ENCODE measurements around the gene INVS.
"Not testable (repeated sequence)": the region's sequence is repeated elsewhere in the genome, so short reads cannot be mapped to it uniquely, and the experiment has no call there.

INVS gene

GRCh38 chr9:100098887-100099721 is at the start of gene INVS, which contains the start of gene ERP44:
TSS of gene INVS (plus strand) at chr9:100099243. CDS start at chr9:100104522, 5,279 bp downstream.
TSS of gene ERP44 (minus strand) at chr9:100099000. CDS start at chr9:100098840, 160 bp downstream.
- peak; percentile 97 for DNase-seq (ENCODE audit: low read depth)

DNA sequence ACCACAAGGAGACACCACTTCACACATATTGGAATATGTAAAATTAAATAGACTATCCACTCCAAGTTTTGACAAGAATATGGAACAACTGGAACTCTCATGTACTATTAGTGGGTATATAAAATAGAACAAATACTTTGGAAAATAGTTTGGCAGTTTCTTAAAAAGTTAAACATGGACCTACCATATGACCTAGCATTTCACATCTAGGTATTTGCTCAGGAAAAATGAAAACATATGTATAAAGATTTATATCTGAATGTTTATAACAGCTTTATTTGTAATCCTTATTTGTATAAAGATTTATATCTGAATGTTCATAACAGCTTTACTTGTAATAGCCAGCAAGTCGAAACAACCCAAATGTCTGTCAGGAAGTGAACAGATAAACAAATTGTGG is 49.5 kb upstream of the INVS start:
- DNase-seq (ENCODE audit: low read depth): no peak

- no peak for DNase-seq (ENCODE audit: low read depth)
These were observed 46.7 kb upstream of the INVS start for GRCh38 chr9:100052375-100052774.

DNA sequence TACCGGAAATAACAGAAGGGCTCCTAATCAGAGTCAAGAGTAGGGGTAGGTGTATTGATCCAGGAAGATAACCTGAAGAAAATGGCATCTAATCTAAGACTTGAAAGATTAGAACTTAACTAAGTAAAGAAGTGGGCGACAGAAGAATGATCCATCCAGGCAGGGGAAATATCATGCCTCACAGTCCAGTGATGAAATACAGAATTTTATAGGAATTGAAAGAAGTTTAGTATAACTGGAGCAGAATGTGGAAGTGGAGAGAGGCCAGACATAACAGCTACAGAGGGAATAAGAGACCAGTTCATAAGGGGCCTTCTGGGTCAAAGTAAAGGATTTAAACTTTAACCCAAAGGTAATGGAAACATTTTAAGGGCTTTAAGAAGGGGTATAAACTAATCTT is 42.5 kb upstream of the INVS start:
- no peak for DNase-seq (ENCODE audit: low read depth)

DNA sequence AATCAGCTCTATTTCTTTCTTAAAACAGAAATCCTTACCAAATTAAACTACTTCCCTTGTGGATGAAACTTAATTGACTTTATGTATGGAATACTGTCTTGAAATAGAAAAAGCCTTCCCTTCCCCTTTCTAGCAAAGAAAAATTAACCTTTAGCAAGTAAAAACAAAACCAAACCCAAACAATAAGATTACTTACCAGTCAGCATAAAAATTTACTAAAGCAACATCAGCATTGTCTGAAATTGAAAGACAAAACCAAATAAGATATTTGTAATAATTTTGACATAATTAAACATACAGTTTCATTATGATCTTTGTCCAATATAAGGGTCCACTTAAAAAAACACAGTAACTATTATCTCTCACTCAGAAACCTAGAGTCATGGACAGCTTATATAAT is 41.4 kb upstream of the INVS start:
- DNase-seq (ENCODE audit: low read depth): no peak

DNA sequence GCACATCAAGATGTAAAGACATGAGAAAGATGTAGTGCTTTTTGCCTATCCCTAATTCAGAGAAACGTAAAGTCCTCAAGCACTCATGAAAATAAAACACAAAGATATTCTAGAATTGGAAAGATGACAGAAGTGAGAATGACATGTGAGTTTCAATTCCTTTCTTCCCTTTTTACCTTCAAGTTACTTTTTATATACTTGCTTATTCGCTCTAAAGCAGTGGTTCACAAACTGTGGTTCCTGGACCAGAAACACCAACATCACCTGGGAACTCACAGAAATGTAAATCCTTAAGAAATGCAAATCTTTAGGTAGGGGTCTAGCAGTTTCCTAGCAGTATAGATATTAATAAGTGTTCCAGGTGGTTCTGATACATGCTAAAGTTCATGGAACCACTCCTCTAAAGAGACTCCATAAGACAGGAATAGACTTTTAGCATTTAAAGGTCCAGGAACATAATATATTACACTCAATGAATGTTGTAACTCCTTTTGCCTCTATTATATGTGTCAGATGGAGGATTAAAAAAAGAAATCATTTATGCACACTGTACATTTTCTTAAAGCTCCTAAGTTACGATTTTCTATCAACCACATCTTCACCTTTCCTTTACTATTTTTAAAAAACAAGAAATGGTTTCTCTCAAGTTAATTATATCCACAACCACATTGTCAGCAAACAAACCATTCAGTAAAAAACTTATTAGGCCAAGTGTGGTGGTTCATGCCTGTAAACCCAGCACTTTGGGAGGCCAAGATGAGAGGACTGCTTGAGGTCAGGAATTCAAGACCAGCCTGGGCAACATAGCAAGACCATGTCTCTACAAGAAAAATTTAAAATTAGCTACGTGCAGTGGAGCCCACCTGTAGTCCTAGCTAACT is 40.1 kb upstream of the INVS start:
- DNase-seq (ENCODE audit: low read depth): no peak

GRCh38 chr9:100062683-100063082 is 36.4 kb upstream of the INVS start:
- DNase-seq (ENCODE audit: low read depth): not testable (repeated sequence)

DNA sequence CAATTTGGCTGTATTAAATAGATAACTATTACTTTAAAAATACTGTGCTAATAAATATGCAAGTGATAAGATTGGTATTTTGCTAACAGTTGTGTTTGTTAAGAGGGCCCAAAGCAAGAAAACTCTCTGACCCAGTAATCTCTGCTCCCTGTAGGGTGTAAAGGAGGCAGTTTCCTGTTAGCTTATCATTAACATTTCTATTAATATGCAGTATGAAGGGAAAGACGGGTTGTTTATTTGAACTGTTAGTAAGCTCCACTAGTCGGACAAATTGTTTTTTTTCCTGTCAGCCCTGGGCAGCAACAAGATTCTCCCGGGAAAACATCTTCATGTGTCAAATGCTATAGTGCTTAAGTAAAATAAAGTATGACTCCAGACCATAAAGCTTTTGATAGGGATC is 35.9 kb upstream of the INVS start:
- no peak for DNase-seq (ENCODE audit: low read depth)

- peak; percentile 49 for DNase-seq (ENCODE audit: low read depth)
These were observed 34.0 kb upstream of the INVS start for GRCh38 chr9:100064872-100065581.

GRCh38 chr9:100066539-100066938 is 32.5 kb upstream of the INVS start:
- DNase-seq (ENCODE audit: low read depth): no peak

- DNase-seq (ENCODE audit: low read depth): not testable (repeated sequence)
These were observed 31.1 kb upstream of the INVS start for GRCh38 chr9:100067990-100068389.

GRCh38 chr9:100069068-100069467 is 30.0 kb upstream of the INVS start:
- DNase-seq (ENCODE audit: low read depth): not testable (repeated sequence)

- DNase-seq (ENCODE audit: low read depth): no peak
These were observed 28.7 kb upstream of the INVS start for GRCh38 chr9:100070104-100071041.

GRCh38 chr9:100071271-100071670 is 27.8 kb upstream of the INVS start:
- no peak for DNase-seq (ENCODE audit: low read depth)

GRCh38 chr9:100072805-100073204 is 26.2 kb upstream of the INVS start:
- DNase-seq (ENCODE audit: low read depth): no peak

DNA sequence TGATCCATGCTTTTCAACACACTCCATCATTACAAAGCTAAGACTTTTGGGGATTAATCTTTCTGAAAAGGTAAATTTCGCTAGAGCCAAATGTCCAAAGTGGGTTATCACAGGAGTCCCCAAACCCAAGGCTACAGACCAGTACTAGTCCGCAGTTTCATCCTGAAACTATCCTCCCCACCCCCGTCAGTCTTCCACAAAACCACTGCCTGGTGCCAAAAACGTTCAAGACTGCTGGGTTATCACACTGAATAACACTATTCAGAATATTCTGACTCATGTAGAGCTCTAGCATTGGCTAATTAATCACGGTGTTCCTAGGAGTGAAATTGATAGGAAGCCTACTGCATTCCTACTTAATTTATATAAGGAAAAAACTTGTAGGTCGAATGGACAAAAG is 24.9 kb upstream of the INVS start:
- DNase-seq (ENCODE audit: low read depth): no peak

- DNase-seq (ENCODE audit: low read depth): no peak
These were observed 24.1 kb upstream of the INVS start for GRCh38 chr9:100074989-100075388.

- DNase-seq (ENCODE audit: low read depth): not testable (repeated sequence)
These were observed 22.8 kb upstream of the INVS start for GRCh38 chr9:100076256-100076655.

GRCh38 chr9:100082782-100083181 is 16.3 kb upstream of the INVS start:
- DNase-seq (ENCODE audit: low read depth): no peak

DNA sequence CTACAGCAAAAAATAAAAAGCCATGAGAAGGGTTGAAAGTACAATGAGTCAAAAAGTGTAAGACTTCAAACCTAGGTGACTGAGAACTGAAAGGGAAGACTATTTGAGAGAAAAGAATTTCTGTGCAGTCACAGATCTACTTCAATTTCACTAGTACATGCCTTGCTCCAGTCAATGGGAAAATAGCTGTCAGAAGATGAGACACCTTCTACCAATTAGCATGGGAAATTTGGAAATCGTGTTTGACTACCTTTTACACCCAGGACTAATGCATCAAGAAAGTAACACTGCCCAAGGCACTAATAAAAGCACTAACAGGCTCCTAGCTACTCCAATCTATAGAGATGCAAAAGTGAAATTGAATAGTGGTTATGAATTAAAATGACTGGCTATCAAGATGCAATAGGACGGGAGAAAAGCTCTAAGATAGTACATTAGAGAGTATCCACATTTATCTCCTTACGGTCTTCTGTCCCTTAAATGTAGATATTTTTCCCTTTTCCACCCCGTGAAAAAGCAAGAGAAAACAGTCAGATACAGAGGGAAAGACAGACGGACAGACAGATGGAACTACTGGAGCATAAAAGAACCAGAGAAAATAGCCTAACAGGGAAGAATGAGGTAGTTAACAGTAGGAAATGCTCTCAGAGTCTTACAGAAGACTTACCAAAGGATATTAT is 15.5 kb upstream of the INVS start:
- DNase-seq (ENCODE audit: low read depth): no peak

- DNase-seq (ENCODE audit: low read depth): no peak
These were observed 15.0 kb upstream of the INVS start for GRCh38 chr9:100084128-100084453.
